Brain microvascular endothelial cell (primary cell): Measurements from ENCODE around the gene FBXO28.

Experiments
- DNase-seq: peaks from one replicate; pipeline ENCODE4 v3.0.0-alpha.2; 2020
- H3K27ac ChIP-seq: fragments of 250-450 bp; sonication (Bioruptor Pico); 2 replicates; pipeline ENCODE4 v1.5.1; 2020; ENCODE audit warnings: mild to moderate bottlenecking, moderate library complexity
- H3K27me3 ChIP-seq: fragments of 250-450 bp; sonication (Bioruptor Pico); replicated peaks from 2 replicates; pipeline ENCODE4 v1.5.1; 2020; ENCODE audit warnings: mild to moderate bottlenecking
- H3K36me3 ChIP-seq: fragments of 250-450 bp; sonication (Bioruptor Pico); replicated peaks from 2 replicates; pipeline ENCODE4 v1.5.1; 2020; ENCODE audit warnings: mild to moderate bottlenecking
- H3K4me3 ChIP-seq: 2 replicates; pipeline ENCODE4 v1.5.1; 2011; ENCODE audit warnings: low read depth, mild to moderate bottlenecking, control low read depth, low read length, moderate library complexity
- CTCF ChIP-seq: IDR thresholded peaks from 2 replicates; pipeline ENCODE4 v1.5.1; 2011; ENCODE audit warnings: low read depth, mild to moderate bottlenecking, moderate library complexity, low read length, control low read depth, inconsistent platforms; ENCODE audit errors: missing control alignments
- in situ Hi-C: cut with HindIII; loops from 2 replicates; pipeline ENCODE4 v1.10.0; 2017; ENCODE audit warnings: low sequenced_read_pairs, low pct_ligation_motif_present

Gene FBXO28

GRCh38 chr1:224080115-224080774 is 33.7 kb upstream of the FBXO28 start:
- Histone ChIP-seq H3K4me3 (no peak overlapping the region), H3K27ac (no peak overlapping the region), H3K36me3 (no peaks in the 10 kb centered on the region), H3K27me3 (no peaks in the 10 kb centered on the region)
- in situ Hi-C loops, result no loop called here
- TF ChIP-seq CTCF, result no peak
- DNase-seq, result peak; percentile 32

- Histone ChIP-seq H3K4me3 (no peak overlapping the region), H3K36me3 (no peaks in the 10 kb centered on the region), H3K27ac (no peak overlapping the region), H3K27me3 (no peaks in the 10 kb centered on the region)
- no peak for TF ChIP-seq CTCF
- in situ Hi-C loops, result no loop called here
- DNase-seq, result no peak
These were observed 32.3 kb upstream of the FBXO28 start for GRCh38 chr1:224081604-224082003.

GRCh38 chr1:224082146-224082545 is 31.8 kb upstream of the FBXO28 start:
- H3K27me3 ChIP-seq, result no peaks in the 10 kb centered on the region
- no peak overlapping the region for H3K27ac ChIP-seq
- DNase-seq, result peak; percentile 17
- in situ Hi-C loops, result no loop called here
- TF ChIP-seq CTCF, result no peak
- H3K4me3 ChIP-seq, result no peak overlapping the region
- no peaks in the 10 kb centered on the region for H3K36me3 ChIP-seq

- H3K36me3 ChIP-seq, result no peaks in the 10 kb centered on the region
- H3K4me3 ChIP-seq, result no peak overlapping the region
- H3K27me3 ChIP-seq, result no peaks in the 10 kb centered on the region
- in situ Hi-C loops, result no loop called here
- no peak for DNase-seq
- no peak for TF ChIP-seq CTCF
- no peak overlapping the region for H3K27ac ChIP-seq
These were observed 29.0 kb upstream of the FBXO28 start for GRCh38 chr1:224084867-224085266.

- in situ Hi-C loops, result no loop called here
- H3K27me3 ChIP-seq, result no peaks in the 10 kb centered on the region
- no peaks in the 10 kb centered on the region for H3K36me3 ChIP-seq
- no peak overlapping the region for H3K27ac ChIP-seq
- H3K4me3 ChIP-seq, result no peak overlapping the region
- no peak for DNase-seq
- no peak for TF ChIP-seq CTCF
These were observed 28.3 kb upstream of the FBXO28 start for GRCh38 chr1:224085421-224086108.
